Mononuclear cell (primary cell): ENCODE data around the gene FUT4. TPM values are rescaled to one million over a fixed set of nuclear protein-coding genes. Genes with fewer than 3 reads are reported as not detected.
"Not testable (repeated sequence)": the region's sequence is repeated elsewhere in the genome, so short reads cannot be mapped to it uniquely, and the experiment has no call there.

Source experiments
- H3K27me3 ChIP-seq: 2 replicates; pipeline ENCODE4 v1.6.0; 2011; ENCODE audit warnings: low read length, control low read depth; ENCODE audit not compliant: insufficient read depth
- H3K4me1 ChIP-seq: 2 replicates; pipeline ENCODE4 v1.5.1; 2011; ENCODE audit warnings: mild to moderate bottlenecking, low read length, control low read depth; ENCODE audit not compliant: insufficient read depth
- H3K4me3 ChIP-seq: 2 replicates; pipeline ENCODE4 v1.5.1; 2011; ENCODE audit warnings: mild to moderate bottlenecking, low read length, moderate library complexity
- H3K9me3 ChIP-seq: 2 replicates; pipeline ENCODE4 v1.5.1; 2011; ENCODE audit warnings: low read depth, mild to moderate bottlenecking, control low read depth, low read length
- total RNA-seq: library from RNA; depleted of rRNA; stranded (reverse); fragments of >200 nt; gene quantifications from one replicate; pipeline ENCODE4 v1.2.3, GENCODE V29; 2012

Gene FUT4
- total RNA-seq, 1 donor: 16.2 TPM

DNA sequence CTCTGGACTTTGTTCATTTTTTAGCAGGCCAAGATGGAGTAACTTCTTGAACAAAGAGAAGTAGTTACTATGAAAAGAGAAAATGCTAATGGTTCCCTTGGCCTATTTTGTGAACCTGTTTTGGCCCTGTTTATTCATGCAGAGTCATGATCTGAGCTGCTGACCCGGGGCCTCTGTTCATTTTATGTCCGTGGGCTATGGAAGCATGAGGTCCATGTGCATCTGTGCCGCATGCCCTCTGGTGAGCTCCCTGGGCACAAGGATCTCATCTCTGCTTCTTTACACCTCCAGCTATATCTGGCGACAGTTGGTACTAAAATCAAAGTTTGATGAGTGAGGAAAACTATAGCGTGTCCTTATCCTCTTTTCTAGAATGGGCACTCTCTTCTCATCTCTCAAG, 24.5 kb downstream of the FUT4 start:
- no peaks in the 10 kb centered on the region for H3K27me3 ChIP-seq
- H3K4me1 ChIP-seq: peaks cover 9% of the 10 kb centered on the region
- no peaks in the 10 kb centered on the region for H3K9me3 ChIP-seq
- H3K4me3 ChIP-seq: no peak overlapping the region

DNA sequence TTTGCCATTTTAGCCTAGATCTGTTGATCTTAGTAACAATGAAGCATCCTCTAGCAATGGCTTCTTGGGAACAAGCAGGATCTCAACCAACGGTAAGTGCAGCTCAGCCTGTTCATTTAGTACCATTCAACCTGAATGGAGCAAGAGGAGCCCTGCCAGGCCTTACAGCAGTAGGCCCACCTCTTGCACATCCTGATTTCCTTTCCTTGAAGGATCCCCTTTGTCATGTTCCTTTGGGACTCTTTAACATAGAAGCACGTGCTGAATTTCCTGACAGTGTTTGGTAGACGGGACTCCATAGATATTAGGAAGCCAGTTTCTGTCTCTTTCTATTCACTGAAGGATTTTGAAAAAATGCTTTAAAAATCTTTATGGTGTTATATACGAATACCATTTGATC, 25.0 kb downstream of the FUT4 start:
- Histone ChIP-seq H3K27me3 (no peaks in the 10 kb centered on the region), H3K4me3 (no peak overlapping the region), H3K4me1 (peaks cover 6% of the 10 kb centered on the region), H3K9me3 (no peaks in the 10 kb centered on the region)

DNA sequence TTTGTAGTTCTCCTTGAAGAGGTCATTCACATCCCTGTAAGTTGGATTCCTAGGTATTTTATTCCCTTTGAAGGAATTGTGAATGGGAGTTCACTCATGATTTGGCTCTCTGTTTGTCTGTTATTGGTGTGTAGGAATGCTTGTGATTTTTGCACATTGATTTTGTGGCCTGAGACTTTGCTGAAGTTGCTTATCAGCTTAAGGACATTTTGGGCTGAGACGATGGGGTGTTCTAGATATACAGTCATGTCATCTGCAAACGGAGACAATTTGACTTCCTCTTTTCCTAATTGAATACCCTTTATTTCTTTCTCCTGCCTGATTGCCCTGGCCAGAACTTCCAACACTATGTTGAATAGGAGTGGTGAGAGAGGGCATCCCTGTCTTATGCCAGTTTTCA, 29.3 kb downstream of the FUT4 start:
- peaks cover 30% of the 10 kb centered on the region for H3K4me1 ChIP-seq
- not testable (repeated sequence) for H3K27me3 ChIP-seq, H3K4me3 ChIP-seq, H3K9me3 ChIP-seq

DNA sequence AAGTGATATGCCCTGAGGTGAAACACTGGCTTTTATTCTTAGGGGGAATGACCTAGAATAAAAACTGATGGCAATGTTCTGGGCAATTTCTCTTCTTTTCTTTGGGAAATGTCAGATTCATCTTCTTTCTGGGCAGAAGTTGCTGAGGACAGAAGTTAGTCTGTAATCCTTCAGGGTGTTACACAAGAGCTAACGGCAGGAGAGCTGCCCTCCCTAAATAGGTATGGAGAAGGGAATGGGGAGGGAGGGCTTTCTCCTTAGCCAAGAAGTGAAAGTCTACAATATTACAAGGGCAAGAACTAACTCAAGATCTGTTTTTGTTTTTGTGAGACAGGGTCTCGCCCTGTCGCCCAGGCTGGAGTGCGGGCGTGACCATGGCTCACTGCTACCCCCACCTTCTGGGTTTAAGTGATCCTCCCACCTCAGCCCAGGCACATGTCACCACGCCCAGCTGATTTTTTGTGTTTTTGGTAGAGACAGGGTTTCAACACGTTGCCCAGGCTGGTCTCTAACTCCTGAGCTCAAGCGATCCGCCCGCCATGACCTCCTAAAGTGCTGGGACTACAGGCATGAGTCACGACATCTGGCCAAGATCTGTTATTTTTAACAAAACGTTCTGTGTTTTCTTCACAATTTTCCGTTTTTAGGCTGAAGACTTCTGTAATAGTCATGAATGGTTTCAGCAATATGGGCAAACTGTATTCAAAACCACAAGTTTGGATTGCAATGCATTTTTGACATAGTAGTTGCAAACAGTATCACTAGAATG, 30.7 kb downstream of the FUT4 start:
- Histone ChIP-seq H3K9me3 (no peaks in the 10 kb centered on the region), H3K4me3 (peak overlapping the region; percentile 19), H3K27me3 (no peaks in the 10 kb centered on the region), H3K4me1 (peaks cover 39% of the 10 kb centered on the region)

DNA sequence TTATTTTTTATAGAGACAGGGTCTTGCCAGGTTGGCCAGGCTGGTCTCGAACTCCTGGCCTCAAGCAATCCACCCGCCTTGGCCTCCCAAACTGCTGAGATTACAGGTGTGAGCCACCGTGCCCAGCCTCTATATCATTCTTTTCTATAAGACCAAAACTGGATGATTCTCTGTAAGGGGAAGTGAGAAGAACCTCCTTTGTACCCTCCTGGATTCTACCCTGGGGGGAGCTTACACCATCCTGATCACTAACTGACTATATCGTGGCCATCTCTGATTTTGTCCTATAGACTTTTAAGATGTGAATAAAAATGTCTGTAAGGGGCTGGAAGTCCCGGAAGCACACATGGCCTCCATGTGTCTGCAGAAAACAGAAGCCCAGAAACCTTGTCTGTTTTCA, 32.6 kb downstream of the FUT4 start:
- Histone ChIP-seq H3K4me3 (no peak overlapping the region), H3K4me1 (peaks cover 42% of the 10 kb centered on the region)

DNA sequence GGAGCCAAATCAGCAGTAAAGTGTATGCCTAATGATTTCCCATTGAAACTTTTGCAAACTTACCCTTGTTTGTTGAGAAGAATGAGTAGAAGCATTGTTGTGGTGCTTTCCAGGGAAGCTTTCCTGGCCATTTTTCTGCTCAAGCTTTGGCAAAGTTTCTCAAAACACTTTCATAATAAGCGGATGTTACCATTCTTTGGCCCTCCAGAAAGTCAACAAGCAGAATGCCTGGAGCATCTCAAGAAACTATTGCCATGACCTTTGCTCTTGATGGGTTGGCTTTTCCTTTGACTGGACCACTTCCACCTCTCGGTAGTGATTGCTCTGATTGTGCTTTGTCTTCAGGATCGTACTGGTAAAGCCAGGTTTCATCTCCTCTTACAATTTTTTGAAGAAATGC, 34.1 kb downstream of the FUT4 start:
- no peak overlapping the region for H3K4me3 ChIP-seq
- peaks cover 54% of the 10 kb centered on the region for H3K4me1 ChIP-seq
- H3K9me3 ChIP-seq: no peaks in the 10 kb centered on the region
- no peaks in the 10 kb centered on the region for H3K27me3 ChIP-seq

More for the DNA sequence above, 32.6 kb downstream of the FUT4 start:
- Histone ChIP-seq H3K9me3 (no peaks in the 10 kb centered on the region), H3K27me3 (no peaks in the 10 kb centered on the region)

DNA sequence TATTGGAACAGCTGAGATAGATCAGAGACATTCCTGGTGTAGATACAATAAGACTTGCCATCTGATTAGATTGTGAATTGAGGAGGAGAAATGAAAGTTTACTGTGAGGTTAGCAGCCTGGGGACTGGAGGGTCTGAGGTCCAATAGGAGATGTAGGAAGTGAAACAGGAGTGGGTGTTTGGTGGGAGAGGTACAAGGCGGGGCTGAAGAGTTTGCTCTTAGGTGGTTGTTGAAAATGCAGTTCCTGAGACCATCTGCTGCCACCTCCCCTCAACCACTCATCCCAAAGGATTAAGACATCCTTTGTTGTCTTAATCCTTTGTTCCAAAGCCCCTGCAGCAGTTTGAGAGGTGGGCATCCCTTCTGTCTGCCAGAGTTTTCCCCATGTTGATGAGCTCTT, 38.2 kb downstream of the FUT4 start:
- Histone ChIP-seq H3K4me1 (peaks cover 47% of the 10 kb centered on the region), H3K9me3 (no peaks in the 10 kb centered on the region), H3K27me3 (no peaks in the 10 kb centered on the region), H3K4me3 (no peak overlapping the region)

DNA sequence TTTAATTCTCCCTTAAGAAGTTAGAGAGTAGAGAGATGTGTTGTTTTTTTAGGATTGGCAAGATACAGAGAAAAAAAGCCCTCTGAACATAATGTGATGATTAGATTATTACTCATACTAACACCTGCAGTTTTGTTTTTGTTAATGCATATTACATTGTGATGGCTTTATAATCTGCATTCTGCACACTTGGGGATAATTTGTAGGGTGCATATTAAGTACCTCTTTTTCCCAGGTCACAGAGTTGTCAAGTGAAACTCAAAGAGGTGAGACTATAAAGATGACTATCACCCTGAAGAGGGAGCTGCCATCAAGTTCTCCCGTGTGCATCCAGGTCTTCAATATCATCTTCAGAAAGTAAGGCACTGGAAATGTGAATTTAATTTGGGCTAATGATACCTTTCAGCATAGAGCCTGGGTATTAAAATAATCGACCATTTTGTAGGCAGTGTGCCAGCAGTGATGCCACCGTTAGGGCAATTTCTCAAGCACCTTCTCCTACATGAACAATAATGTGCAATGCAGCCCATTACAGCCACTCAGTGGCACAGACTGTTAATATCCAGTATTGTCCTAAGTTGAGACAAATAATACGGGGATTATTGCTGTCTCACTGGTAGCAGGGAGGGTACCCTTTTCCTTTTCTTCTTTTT, 39.6 kb downstream of the FUT4 start:
- Histone ChIP-seq H3K27me3 (no peaks in the 10 kb centered on the region), H3K9me3 (no peaks in the 10 kb centered on the region), H3K4me3 (no peak overlapping the region), H3K4me1 (peaks cover 41% of the 10 kb centered on the region)

DNA sequence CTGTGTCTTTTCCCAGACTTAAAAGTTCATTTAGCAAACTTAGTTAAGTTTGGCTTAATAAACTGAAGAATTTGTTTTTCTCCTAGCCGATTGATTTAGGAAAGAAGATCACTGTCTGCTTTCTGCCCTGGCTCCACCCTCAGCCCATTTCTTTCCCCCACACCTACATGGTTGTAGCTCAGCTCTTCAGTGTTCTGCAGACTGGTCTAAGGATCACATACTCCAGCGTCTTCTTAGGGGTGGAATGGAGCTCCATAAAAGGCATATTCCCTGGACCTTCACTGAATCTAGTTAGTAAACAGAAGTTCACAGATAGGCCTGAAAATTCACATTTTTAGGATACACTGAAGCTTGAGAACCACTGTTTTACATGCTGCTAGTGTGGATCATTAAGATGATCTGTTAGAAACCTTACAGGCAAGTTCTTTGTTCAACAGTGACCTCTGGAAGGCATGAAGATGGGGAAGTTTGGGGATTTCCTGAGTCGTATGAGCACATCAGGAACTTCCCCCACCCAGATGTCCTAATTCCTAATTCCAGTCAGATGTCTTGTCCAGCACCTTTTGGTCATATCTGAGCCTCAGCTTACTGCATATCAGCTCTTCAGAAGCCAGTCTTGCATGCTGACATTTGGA, 40.3 kb downstream of the FUT4 start:
- no peaks in the 10 kb centered on the region for H3K9me3 ChIP-seq
- no peaks in the 10 kb centered on the region for H3K27me3 ChIP-seq
- H3K4me1 ChIP-seq: peaks cover 35% of the 10 kb centered on the region
- H3K4me3 ChIP-seq: no peak overlapping the region

DNA sequence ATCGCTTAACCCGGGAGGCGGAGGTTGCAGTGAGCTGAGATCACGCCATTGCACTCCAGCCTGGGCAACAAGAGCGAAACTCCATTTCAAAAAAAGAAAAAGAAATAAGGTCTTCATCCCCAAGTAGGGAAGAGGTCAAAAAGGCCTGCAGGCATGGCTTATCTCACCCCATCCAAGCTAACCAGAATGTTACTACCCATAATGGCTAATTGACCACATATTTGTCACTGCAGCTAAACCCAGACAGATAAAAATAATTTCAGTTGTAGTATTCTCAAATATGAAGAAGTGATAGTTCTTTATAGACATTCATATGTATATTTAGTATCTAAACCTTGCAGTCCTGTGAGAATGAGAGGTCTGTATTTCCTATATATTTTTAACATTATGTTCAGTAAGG, 41.3 kb downstream of the FUT4 start:
- Histone ChIP-seq H3K4me1 (peaks cover 35% of the 10 kb centered on the region), H3K9me3 (no peaks in the 10 kb centered on the region), H3K27me3 (no peaks in the 10 kb centered on the region), H3K4me3 (no peak overlapping the region)

DNA sequence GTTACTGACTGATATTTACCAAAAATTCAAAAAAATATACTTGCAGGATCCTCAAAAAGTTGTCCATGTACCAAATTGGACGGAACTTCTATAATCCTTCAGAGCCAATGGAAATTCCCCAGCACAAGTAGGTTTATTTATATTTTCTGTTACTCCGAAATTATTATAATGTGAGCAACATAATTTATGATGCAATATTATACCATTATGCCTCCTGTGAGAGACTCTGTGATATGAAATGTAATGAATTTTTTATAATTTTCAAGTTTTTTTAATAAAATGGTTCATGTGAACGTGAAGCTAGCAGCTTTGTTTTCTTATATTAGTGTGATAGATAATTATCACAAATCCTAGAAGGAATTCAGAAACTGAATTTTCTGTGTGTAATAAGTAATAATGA, 41.7 kb downstream of the FUT4 start:
- Histone ChIP-seq H3K9me3 (no peaks in the 10 kb centered on the region), H3K27me3 (no peaks in the 10 kb centered on the region), H3K4me3 (no peak overlapping the region), H3K4me1 (peaks cover 35% of the 10 kb centered on the region)

DNA sequence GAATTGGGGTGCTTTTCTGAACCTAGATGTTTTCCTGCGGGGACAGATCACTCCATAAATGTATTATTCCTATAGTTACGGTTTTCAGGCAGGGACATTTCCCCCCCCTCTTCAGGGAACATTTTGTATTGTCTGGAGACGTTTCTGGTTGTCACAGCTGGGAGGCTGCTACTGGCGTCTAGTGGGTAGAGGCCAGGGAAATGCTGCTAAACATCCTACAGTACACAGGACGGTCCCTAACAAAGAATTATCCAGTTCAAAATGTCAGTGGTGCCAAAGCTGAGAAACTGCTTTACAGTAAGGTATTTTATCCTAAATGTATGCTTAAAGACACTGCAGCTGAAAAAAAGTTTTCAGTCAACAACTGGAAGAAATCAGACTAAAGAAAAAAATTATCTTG, 42.8 kb downstream of the FUT4 start:
- peaks cover 30% of the 10 kb centered on the region for H3K4me1 ChIP-seq
- H3K27me3 ChIP-seq: no peaks in the 10 kb centered on the region
- no peak overlapping the region for H3K4me3 ChIP-seq
- no peaks in the 10 kb centered on the region for H3K9me3 ChIP-seq

DNA sequence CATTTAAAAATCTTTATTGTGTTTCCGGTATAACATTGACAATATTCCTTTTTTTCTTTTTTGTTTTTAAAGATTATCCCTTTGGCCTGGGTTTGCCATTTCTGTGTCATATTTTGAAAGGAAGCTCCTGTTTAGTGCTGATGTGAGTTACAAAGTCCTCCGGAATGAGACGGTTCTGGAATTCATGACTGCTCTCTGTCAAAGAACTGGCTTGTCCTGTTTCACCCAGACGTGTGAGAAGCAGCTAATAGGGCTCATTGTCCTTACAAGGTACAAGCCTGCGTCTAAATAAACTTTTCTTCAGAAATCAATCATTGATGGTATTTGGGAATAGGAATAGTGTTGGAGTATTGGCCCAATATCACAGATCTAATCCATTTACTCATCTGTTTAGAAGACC, 43.3 kb downstream of the FUT4 start:
- Histone ChIP-seq H3K9me3 (no peaks in the 10 kb centered on the region), H3K4me1 (peaks cover 25% of the 10 kb centered on the region), H3K27me3 (no peaks in the 10 kb centered on the region), H3K4me3 (no peak overlapping the region)

DNA sequence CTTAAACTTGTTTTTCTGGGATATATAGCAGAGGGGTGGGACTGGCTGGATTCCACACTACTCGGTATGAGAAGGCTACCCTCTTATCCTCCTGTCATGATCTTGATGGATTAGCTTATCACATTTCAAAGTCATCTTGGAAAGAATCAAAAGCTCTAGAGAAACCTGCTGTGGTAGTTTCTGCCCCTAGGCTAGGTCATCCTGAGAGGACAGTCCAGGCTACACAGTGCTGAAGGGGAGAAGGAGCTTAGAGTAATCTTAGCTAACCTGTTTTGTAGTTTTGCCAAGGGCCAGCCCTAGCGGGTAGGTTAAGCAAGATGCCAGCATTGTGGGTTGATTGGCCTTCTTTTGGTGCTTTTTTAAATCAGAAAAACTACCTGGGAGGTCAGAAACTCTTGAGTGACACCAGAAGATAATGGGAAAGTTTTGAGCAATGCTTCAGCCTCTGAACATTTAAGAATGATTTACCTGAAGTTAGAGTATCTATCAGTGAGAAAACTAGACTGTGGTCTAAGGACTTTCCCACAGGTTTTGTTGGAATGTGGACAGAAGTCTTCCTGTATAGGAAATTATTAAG, 44.7 kb downstream of the FUT4 start:
- H3K27me3 ChIP-seq: no peaks in the 10 kb centered on the region
- H3K9me3 ChIP-seq: no peaks in the 10 kb centered on the region
- H3K4me3 ChIP-seq: no peak overlapping the region
- peaks cover 14% of the 10 kb centered on the region for H3K4me1 ChIP-seq

DNA sequence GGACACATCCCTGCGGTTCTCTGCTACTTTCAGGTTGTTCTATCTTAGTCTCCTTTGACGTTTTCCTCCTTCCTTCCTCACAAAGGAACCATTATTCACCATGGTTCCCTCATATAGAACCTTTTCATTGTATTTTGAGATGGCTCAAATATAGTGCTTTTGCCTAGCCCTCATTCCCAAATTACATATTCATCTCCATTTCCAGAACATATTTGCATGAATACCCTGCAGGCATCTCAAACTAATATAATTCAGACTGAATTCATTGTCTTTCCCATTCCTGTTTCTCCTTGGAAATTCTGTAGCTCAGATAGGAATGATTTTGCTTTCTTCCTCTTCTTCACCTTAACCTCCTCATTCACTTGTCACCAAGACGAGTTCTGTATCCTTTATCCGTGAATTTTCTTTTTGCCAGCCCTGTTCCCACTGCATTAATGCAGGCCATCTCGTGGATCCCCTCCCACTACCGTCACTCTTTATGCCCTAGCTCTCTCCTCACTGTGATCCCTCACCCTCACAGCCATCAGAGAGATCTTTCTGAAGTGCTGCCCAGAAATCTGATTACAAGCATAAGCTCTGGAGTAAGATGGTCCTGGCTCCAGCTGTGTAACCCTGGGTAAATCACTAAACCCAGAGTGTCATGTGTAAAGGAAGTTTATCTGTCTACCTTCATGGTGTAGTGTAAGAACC, 46.8 kb downstream of the FUT4 start:
- no peaks in the 10 kb centered on the region for H3K4me1 ChIP-seq
- H3K4me3 ChIP-seq: no peak overlapping the region
- H3K27me3 ChIP-seq: no peaks in the 10 kb centered on the region
- no peaks in the 10 kb centered on the region for H3K9me3 ChIP-seq
